Measurements from ENCODE around the gene RPL13A.
A peak's percentile ranks its signal among the peaks of the same experiment; 100 is the strongest.

RPL13A gene

DNA sequence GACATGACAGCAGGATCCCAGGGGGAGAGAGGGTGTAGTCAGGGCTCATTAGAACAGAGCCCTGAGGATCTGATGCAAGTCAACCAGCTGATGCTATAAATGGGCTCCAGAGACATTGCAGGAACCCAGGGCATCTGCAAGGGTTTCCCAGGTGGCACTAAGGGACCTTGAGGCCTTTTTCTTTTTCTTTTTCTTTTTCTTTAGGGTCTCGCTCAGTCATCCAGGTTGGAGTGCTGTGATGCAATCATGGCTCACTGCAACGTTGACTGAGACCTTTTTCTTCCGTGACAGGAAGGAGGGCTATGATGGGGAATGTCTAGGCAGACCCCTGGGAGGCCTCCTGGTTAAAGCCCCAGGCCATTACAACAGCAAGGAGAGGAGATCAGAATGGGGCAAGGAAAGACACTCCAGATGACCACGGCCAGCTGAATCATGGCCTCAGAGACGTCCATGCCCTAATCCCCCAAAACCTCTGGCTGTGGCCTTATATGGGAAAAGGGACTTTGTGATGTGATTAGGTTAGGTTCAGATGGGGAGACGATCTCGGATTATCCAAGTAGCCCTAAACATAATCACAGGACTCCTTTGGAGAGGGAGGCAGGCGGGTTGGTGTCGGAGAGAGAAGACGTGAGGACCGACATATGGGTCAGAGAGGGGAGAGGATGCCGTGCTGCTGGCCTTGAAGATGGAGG is 20.5 kb downstream of the RPL13A start:
- DNase-seq (ENCODE audit: low read depth), result no peak

DNA sequence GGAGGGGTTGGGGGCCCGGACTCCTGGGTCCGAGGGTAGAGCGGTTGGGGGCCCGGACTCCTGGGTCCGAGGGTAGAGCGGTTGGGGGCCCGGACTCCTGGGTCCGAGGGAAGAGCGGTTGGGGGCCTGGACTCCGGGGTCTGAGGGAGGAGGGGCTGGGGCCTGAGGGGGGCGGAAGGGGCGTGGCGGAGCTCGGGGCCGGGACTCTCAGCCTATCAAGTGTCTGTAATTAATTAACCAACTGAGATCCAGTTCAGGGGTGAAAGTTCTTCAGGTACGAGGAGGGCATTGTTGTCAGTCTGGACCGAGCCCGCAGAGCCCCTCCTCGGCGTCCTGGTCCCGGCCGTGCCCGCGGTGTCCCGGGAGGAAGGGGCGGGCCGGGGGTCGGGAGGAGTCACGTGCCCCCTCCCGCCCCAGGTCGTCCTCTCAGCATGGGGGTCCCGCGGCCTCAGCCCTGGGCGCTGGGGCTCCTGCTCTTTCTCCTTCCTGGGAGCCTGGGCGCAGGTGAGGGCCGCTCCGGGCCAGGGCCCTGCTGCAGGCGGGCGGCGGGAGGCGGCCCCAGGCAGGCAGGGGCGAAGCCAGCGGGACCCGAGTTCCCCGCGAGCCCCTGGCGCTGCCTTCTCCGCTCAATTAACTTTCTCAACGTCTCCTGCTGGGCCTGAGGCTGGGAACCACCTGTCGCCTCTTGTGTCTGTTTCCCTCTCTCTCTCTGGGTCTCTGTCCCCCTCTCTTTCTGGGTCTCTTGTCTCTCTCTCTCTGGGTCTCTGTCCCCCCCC is 25.8 kb downstream of the RPL13A start:
- no peak for DNase-seq (ENCODE audit: low read depth)

DNA sequence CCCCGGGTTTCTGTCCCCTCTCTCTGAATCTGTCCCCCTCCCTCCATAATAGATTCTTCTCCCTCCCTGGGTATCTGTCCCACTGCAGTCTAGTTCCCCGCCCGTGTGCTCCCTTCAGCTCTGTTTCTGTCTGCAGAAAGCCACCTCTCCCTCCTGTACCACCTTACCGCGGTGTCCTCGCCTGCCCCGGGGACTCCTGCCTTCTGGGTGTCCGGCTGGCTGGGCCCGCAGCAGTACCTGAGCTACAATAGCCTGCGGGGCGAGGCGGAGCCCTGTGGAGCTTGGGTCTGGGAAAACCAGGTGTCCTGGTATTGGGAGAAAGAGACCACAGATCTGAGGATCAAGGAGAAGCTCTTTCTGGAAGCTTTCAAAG is 26.3 kb downstream of the RPL13A start:
- no peak for DNase-seq (ENCODE audit: low read depth)

DNA sequence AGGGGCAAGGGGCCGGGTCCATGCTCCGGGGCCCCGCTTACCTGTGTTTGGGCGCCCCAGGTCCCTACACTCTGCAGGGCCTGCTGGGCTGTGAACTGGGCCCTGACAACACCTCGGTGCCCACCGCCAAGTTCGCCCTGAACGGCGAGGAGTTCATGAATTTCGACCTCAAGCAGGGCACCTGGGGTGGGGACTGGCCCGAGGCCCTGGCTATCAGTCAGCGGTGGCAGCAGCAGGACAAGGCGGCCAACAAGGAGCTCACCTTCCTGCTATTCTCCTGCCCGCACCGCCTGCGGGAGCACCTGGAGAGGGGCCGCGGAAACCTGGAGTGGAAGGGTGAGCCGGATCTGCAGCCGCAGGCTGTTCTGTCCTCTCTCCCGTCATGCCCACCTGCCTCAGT is 26.7 kb downstream of the RPL13A start:
- no peak for DNase-seq (ENCODE audit: low read depth)

DNA sequence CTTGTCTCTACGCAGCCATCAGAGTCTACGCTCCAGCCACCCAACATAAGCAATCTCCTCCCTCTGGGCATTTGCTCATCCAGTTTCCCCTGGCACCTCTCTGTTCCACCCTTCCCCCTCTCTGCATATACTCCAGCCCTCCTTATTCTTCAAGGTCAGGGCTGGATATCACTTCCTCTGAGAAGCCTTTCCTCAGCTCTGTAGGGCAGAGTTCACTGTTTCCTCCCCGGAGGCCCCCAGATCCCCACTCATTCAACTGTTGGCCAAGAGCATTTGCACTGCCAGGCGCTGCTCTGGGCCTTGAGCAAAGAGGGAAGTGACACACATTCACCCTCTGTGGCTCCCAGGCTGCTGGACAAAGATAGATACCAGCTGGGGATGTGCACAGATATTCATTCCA is 28.4 kb downstream of the RPL13A start:
- DNase-seq (ENCODE audit: low read depth), result no peak

DNA sequence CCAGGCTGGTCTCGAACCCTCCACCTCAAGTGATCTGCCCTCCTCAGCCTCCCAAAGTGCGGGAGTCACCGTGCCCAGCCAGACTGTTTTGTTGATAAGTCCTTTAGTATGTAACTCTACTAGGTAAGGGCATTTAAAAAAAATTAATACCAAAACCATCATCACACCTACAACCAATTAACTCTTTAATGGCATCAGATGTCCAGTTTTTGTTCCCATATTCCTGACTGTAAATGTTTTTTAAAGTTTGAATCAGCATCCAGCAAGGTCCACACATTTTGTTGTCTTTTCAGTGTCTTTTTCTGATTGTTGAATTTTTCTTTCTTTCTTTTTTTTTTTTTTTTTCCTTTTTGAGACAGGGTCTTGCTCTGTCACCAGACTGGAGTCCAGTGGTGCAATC is 30.6 kb downstream of the RPL13A start:
- DNase-seq (ENCODE audit: low read depth), result no peak

DNA sequence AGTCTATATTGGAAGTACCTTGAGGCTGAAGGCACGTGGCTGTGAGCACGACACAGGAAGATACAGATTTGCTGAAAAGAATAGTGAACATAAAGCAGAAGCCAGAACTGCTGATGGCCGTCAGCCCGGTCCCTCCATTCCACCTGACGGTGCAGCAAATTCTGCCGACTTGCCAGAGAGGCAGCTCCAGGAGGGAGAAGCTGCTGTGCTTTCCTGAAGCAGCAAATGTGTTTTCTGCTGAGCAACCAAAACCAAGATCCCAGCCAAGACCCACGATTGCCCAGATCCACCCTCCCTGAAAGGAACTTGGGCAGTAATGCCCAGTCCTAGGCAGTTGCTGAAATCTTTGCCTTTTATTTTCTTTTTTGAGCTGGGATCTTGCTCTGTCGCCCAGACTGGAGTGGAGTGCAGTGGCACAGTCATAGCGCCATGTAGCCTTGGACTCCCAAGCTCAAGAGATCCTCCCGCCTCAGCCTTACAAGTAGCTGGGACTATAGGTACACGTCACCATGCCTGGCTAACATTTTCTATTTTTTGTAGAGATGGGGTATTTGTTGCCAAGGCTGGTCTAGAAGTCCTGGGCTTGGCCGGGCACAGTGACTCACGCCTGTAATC is 33.4 kb downstream of the RPL13A start:
- no peak for DNase-seq (ENCODE audit: low read depth)

DNA sequence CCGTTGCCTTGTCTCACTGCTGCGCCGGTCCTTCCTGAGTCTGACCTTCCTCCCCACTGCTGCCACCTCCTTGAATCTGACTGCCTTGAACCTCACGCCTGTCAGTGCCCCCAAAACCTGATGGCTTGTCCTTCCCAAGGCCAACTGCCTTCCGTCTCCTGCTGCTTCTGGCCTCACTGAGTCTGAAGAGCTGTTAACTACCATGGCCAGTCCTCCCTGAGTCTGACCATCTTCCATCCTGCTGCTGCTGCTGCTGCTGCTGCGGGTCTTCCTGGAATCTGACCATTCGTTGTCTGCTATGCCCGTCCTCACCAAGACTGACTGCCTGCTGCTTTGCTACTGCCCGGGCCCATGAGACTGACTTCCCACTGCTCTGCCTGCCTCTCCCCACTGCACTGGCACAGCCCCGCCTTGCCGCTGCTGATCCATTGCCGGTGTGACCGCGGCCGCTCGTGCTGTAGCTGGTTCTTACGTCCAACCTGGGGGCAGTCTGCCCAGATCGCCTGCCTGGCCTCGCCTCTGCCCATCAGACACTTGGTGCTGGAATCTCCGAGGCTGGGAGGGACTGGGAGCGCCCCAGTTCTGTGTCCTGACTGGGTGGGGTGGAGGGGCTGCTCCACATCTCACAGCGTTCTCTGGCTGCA is 37.5 kb downstream of the RPL13A start:
- no peak for DNase-seq (ENCODE audit: low read depth)

DNA sequence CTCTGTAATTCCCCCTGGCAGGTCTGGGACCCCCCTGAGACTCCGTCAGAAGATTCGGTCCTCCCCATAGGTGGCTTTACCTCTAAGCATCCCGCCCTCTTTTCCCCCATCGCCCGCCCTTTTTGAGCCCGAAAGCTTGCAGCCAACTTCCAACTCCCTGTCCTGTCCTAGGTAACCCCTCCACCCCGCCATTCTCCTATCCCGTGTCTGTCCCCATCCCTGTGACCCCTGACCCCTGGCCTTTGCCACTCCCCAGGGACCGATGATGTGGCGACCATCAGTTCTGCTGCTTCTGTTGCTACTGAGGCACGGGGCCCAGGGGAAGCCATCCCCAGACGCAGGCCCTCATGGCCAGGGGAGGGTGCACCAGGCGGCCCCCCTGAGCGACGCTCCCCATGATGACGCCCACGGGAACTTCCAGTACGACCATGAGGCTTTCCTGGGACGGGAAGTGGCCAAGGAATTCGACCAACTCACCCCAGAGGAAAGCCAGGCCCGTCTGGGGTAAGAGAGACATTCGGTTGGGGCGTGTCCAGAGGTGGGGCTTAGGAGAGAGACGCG is 40.9 kb downstream of the RPL13A start:
- DNase-seq (ENCODE audit: low read depth), result no peak

DNA sequence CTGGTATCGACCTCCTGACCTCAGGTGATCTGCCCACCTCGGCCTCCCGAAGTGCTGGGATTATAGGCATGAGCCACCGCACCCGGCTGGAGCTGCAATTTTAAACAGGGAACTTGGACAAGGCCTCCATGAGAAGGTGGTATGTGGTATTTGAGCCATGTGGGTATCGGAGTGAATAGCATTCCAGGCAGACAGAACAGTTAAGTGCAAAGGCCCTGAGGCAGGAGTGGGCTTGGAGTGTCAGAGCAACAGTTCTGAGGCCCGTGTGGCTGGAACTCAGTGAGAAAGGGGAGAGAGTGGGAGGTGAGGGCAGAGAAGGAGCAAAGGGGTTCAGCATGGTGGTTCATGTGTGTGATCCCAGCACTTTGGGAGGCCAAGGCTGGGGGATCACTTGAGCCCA is 43.3 kb downstream of the RPL13A start:
- no peak for DNase-seq (ENCODE audit: low read depth)

DNA sequence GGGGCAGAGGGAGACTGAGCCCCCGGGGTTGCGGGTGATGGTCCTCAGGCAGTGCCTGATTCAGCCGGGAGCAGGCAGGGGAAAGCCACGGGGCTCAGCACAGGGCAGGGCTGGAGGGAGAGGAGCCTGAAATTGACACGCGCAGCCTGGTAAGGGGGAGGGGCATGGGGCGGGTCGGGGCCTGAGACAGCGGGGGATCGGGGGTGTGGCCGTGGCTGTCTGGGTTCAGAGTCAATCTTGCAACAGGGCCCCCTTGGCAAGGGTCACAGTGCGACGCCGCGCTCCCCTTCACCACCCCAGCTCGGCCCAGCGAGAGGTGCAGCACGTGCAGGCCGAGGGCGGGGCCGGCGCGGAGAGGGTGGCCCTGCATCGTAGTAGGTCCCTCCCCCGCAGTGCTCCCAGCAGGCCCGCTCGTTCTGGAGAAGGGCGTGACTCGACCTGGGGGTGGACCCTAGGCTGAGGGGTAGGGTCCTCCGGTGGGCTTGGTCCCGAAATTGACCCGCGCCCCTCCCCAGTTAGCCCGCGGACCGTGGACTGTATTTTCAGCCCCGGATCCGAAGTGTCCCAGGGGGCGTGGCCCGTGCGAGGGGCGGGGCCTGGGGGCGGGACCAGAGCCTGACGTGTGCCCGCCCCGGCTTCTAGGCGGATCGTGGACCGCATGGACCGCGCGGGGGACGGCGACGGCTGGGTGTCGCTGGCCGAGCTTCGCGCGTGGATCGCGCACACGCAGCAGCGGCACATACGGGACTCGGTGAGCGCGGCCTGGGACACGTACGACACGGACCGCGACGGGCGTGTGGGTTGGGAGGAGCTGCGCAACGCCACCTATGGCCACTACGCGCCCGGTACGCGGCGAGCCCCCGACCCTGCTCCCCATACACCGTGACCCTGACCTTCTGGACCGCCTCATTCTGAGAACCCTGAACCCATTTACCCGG is 46.4 kb downstream of the RPL13A start:
- DNase-seq (ENCODE audit: low read depth), result peak; percentile 63

DNA sequence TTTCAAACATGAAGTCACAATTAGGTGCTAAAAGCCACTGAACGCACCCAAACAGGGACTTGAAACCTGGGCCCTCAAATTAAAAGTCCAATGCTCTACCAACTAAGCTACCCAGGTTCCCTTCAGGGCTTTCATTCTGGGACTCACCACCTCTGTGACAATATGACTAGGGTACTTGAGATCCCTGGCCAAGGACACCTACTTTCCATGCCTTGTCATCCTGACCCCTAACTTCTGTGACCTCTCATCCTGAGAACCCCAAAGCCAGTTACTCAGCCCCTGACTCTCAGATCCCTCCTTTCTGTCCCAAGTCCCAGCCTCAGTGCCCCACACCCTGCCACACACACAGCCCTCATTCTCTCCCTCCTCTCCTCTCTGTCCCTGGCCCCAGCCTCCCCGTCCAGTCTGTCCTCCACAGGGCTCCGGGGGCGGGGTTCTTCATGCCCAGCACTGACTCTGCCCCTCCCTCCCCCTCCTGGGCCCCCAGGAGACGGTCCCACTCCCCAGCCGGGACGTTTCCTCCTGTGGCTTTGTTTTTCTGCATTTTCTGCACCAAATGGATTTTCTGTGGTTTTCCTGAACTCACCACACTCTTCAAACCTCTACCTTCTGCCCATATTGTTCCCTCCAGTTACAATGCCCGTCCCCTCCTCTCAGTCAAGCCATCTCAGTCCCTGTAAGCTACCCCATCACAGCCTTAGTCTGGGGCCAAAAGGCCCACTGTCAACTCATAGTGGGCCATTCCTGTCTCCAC is 47.4 kb downstream of the RPL13A start:
- DNase-seq (ENCODE audit: low read depth), result no peak

DNA sequence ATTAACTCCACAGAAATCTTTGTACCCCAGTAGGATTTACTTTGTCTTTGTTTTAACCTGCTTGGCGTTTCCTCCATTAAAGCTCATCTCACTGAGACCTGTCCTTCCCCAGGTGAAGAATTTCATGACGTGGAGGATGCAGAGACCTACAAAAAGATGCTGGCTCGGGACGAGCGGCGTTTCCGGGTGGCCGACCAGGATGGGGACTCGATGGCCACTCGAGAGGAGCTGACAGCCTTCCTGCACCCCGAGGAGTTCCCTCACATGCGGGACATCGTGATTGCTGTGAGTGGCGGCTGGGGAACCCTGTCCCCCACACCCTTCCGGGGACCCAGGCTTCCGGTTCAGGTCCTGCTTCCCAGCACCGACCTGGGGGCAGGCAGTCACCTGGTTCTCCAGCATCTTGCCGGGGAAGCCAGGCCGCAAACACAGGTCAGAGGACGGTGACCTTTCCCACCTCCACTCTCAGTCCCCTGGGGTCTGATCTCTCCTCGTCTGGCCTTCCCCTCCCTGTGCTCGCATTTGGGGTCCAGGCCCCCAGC is 49.6 kb downstream of the RPL13A start:
- DNase-seq (ENCODE audit: low read depth), result no peak

DNA sequence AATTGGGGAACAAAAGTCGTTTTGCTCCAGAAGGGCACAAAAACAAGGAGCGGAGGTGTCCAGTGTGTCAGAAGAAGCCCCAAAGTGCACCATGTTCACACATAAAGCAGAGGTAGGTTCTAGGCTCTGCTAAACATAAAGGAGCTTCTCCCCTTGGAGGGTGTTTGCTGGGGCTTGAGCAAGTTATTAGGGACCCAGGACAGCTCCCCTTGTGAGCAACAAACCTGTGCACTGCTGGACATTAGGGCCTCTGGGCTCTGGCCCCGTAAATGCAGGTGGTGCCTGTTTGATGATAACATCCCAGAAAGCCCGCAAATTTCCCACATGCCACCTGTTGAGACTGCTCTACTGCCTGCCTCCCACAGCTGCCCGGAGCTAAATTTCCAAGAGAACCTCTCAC is 51.2 kb downstream of the RPL13A start:
- DNase-seq (ENCODE audit: low read depth), result no peak

DNA sequence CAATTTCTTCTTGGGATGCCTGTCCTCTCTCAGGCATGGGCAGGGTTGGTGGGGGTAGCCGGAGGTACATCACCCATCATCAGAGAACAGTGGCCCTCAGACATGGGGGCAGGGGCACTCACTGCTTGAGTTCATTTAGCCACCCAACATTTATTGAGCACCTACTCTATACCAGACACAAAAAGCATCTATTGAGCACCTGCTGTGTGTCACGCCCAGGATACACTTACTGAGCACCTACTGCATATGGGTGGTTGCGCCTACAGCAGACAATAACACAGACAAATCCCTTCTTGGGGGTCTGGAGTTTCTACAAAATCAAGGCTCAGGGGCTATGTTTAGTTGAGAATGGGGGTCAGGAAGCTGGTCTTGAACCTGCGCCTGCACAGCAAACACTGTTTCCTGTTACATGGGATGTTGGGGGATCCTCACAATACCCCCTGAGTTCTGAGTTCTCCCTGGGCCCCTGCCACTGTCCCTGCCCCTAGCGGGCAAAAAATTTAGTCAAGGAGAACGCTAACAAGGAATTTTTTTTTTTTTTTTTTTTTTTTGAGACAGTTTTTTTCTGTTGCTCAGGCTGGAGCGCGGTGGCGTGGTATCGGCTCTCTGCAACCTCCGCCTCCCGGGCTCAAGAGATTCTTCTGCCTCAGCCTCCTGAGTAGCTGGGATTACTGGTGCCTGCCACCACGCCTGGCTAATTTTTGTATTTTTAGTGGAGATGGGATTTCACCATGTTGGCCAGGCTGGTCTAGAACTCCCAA is 52.0 kb downstream of the RPL13A start:
- DNase-seq (ENCODE audit: low read depth), result no peak

Data from stimulated activated CD8-positive, alpha-beta memory T cell treated with anti-CD3 and anti-CD28 coated beads, Interleukin-15, amount 100 ng/mL, for 24 hours (primary cell).